Natural killer cell treated with Interleukin-12 subunit alpha and Interleukin-12 subunit beta and Interleukin-15 and Interleukin-18, amount 100 ng/mL, for 72 hours (primary cell): ENCODE results near the gene PRDX3. TPM values are rescaled to one million over a fixed set of nuclear protein-coding genes. Genes with fewer than 3 reads are reported as not detected.

Source experiments
- ATAC-seq, 2 donors: fragments of 150-1000 bp; cut with Tn5 transposase in 1 of 2; sonication (Bioruptor Pico), chemical (Tn5 transposase) in 1 of 2; 2 replicates each; pipeline ENCODE4 v1.10.0; 2021
- DNase-seq: peaks from one replicate; pipeline ENCODE4 v3.0.0; 2022; ENCODE audit warnings: low spot score
- H3K27ac Mint-ChIP-seq, 2 donors: 1 replicate in 1 of 2; 2 replicates in 1 of 2; pipeline ENCODE4 v1.8.0; 2022; ENCODE audit warnings: mixed read lengths in 2 of 2, mild to moderate bottlenecking in 1 of 2, moderate library complexity in 1 of 2
- H3K27me3 Mint-ChIP-seq, 2 donors: 1 replicate in 1 of 2; 2 replicates in 1 of 2; pipeline ENCODE4 v1.8.0; 2022; ENCODE audit warnings: mixed read lengths in 2 of 2
- H3K36me3 Mint-ChIP-seq: one replicate; pipeline ENCODE4 v1.8.0; 2022; ENCODE audit warnings: mixed read lengths
- H3K4me1 Mint-ChIP-seq, 2 donors: 1 replicate in 1 of 2; 2 replicates in 1 of 2; pipeline ENCODE4 v1.8.0; 2022; ENCODE audit warnings: low read depth in 2 of 2, mixed read lengths in 2 of 2, mild to moderate bottlenecking in 1 of 2
- H3K4me3 Mint-ChIP-seq: one replicate; pipeline ENCODE4 v1.8.0; 2022; ENCODE audit warnings: mixed read lengths
- H3K9me3 Mint-ChIP-seq: 2 replicates; pipeline ENCODE4 v1.8.0; 2022; ENCODE audit warnings: mixed read lengths
- total RNA-seq, 2 donors: library from RNA; stranded (reverse); gene quantifications; one replicate each; pipeline ENCODE4 v1.2.3, GENCODE V29; 2022

PRDX3 gene
- 100 to 1,000 TPM; 137 to 144 TPM for total RNA-seq

DNA sequence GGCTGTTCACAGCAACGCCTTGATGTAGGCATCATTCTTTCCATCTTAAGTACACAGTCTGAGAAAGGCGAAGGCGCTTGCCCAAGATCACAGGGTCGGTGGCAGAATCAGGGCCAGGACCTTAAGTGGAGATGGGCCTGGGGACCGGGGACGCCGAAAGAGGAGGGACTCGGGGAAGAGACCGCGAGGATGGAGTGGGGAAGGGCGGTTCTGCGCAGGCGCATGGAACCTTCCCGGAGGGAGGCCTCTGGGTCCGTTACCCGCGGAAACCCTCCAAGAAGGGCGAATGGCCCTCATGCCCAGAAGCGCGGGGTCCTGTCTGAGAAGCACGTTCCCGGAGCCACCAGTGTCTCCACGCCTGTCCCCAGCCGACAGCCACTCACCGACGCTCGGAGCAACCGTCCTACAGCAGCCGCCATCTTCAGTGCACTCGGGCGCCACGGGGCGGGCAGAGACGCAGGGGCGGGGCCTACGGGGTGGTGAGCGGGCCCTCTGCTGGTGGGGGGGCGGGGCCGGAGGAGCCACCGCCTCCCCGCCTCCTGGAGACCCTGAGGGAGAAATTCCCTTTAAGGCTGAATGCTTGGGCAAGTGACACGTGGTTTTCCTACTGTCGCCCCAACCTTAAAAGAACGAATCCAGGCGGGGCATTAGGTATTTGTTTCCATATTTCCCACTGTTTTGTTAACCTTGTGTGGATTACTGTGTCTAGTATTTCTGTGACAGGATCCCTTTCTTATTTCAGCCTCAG, at the start of gene PRDX3:
Gene PRDX3 (minus strand): TSS at position 441 of the 748 bp plus-strand sequence. CDS start 22 bp downstream, at position 419.
- Mint-ChIP-seq H3K9me3 (no peaks in the 10 kb centered on the region), H3K27me3 (no peaks in the 10 kb centered on the region), H3K27ac (peak within 1 kb of the TSS; percentile 98 to 99), H3K4me1 (peaks cover 26 to 36% of the 10 kb centered on the region in 2 donors), H3K4me3 (peak within 1 kb of the TSS; percentile 92), H3K36me3 (peaks cover 12% of the 10 kb centered on the region)
- peak; percentile 94 for DNase-seq
- peak; percentile 95 to 98 for ATAC-seq

DNA sequence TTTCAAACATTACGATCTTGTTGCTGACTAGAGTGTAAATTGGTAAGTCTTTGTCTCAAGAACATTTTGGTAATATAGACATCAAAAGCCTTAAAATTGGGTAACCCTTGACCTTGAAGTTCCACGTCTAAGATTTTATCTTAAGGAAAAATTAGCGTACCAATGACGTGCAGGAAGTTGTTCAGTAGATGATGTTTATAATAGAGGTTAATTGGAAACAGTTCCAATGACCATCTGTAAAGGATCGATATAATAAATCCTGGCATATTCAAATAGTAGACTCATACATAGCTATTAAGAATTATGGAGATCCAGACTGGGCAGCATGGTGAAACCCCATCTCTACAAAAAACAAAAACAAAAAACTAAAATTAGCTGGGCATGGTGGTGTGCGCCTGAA, 49.2 kb upstream of the PRDX3 start:
- Mint-ChIP-seq H3K4me3 (no peak overlapping the region), H3K27ac (no peak overlapping the region), H3K9me3 (no peaks in the 10 kb centered on the region), H3K36me3 (peaks cover 6% of the 10 kb centered on the region), H3K4me1 (peaks cover 19 to 29% of the 10 kb centered on the region in 2 donors), H3K27me3 (no peaks in the 10 kb centered on the region)
- no peak for ATAC-seq
- no peak for DNase-seq

DNA sequence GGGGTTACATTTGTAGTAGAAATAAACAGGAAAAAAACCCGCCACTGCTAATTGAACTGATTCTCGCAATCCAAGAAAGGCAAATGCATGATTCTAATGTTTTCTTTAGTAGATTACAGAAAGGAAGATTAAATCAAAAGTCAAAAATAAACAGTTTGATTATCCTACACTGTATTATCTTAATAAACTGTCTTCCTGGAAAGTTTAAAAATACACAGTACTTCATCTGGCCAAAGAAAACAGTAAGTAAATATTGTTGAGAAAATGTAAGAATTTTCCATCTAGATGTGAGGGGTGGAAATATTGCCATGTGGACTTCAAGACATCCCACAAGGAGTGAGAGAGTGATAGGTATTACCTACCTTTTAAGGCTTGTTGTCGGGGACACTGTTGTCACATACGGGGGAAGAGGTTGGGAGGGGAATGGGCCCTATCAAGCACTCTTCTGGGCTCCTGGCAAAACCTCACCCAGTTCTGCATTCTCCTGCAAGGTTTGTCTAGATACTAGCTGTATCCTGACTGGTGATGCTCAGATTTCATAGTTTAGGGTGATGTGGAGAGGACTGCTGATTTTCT, 46.6 kb upstream of the PRDX3 start:
- Mint-ChIP-seq H3K9me3 (no peaks in the 10 kb centered on the region), H3K36me3 (no peaks in the 10 kb centered on the region), H3K27ac (no peak overlapping the region), H3K4me3 (no peak overlapping the region), H3K27me3 (no peaks in the 10 kb centered on the region), H3K4me1 (peaks cover 12 to 23% of the 10 kb centered on the region in 2 donors)
- no peak for ATAC-seq
- DNase-seq = no peak

DNA sequence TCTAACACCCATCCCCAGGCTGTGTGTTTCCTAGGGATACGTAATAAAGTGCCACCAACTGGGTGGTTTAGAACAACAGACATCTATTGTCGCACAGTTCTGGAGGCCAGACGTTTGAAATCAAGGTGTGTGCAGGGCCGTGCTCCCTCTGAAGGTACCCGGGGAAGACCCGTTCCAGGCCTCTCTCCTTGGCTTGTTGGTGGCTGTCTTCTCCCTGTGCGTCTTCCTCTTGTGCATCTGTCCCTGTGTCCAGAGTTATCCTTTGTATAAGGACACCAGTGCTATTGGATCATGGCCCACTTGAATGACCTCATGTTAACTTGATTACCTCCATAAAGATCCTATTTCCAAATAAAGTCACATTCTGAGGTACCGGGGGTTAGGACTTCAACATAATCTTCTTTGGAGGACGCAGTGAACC, 44.4 kb upstream of the PRDX3 start:
- Mint-ChIP-seq H3K27ac (no peak overlapping the region), H3K4me1 (peaks cover 8 to 12% of the 10 kb centered on the region in 2 donors), H3K36me3 (no peaks in the 10 kb centered on the region), H3K4me3 (no peak overlapping the region), H3K27me3 (no peaks in the 10 kb centered on the region), H3K9me3 (no peaks in the 10 kb centered on the region)
- DNase-seq = no peak
- ATAC-seq = no peak

DNA sequence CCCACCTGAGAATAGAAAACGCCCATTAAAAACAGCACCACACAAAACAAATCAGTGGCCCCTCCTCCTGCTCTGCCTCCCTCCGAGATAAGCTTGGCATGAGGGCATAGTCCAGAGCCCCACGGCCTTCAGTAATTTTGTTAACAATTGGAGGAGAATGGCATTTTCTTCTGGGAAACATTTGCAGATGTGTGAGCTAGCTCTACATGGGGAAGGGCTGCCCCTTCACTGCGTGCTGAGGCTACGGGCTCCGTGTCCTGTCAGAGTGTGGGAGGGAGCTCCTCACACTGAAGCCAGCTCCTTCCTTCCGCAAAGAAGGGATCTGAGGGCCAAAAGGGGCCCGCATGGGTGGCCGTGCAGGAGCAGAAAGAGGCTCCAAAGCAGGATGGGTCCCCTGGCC, 43.9 kb upstream of the PRDX3 start:
- peaks cover 8 to 12% of the 10 kb centered on the region in 2 donors for H3K4me1 Mint-ChIP-seq

DNA sequence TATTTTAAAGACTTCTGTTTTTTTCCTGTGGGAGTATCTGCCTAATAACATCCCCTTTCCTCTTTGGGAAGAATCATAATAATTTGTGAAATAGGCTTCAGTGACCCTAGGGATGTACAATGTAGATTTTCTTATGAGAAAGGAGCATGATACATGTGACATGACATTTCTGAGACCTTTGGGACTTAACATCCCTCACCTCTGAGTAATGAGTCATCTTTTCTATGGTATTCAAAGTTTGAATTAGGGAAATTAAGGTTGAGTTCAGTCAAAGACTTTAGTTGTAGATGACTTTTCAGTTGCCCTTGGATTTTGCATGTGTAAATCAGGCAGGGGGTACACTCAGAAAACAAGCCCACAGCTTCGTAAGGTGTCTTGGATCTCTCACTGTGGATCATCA, 43.1 kb upstream of the PRDX3 start:
- Mint-ChIP-seq H3K36me3 (no peaks in the 10 kb centered on the region), H3K4me3 (no peak overlapping the region), H3K4me1 (peaks cover 8 to 12% of the 10 kb centered on the region in 2 donors), H3K9me3 (no peaks in the 10 kb centered on the region), H3K27ac (no peak overlapping the region), H3K27me3 (no peaks in the 10 kb centered on the region)
- ATAC-seq = no peak
- no peak for DNase-seq

More for the DNA sequence above, 43.9 kb upstream of the PRDX3 start:
- Mint-ChIP-seq H3K9me3 (no peaks in the 10 kb centered on the region), H3K4me3 (no peak overlapping the region), H3K27me3 (no peaks in the 10 kb centered on the region), H3K36me3 (no peaks in the 10 kb centered on the region), H3K27ac (no peak overlapping the region)
- no peak for ATAC-seq
- DNase-seq = no peak

DNA sequence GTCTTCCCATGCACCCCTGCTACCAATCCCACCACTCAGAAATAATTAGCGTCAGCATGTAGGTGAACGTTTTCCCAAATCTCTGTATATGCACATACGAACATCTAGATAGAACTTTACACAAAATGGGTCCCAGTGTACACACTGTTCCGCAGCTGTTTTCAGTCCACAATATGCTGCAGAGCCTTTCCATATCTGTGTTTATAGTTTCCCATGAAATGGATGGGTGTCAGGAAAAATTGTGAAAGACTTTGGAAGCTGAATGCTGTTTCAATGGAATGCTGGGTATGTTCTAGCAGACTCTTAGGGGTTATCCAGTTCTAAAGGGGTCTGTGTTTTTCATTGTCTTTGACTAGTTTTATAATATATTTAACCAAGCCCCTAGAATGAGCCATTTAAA, 42.6 kb upstream of the PRDX3 start:
- H3K27ac Mint-ChIP-seq = no peak overlapping the region
- no peaks in the 10 kb centered on the region for H3K36me3 Mint-ChIP-seq
- no peak for DNase-seq
- H3K4me1 Mint-ChIP-seq = peaks cover 8 to 12% of the 10 kb centered on the region in 2 donors
- no peaks in the 10 kb centered on the region for H3K27me3 Mint-ChIP-seq
- no peaks in the 10 kb centered on the region for H3K9me3 Mint-ChIP-seq
- no peak for ATAC-seq
- no peak overlapping the region for H3K4me3 Mint-ChIP-seq

DNA sequence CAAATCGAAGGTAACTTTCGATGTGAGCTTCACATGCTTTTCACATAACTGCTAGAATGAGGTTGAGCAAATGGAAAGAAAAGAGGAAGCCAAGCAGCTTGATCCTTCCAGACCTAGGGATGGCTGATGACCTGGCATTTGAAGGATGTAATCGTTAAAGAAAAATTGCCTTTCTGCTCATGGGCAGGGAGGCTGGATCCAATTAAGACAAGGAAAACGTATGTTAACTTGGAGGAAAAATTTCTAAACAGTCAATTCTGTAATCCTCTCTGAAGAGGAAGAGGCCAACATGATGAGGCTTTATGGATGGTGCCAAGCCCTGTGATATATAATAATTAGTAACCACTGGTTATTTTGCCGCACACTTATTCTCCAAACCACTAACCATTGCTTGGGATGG, 41.3 kb upstream of the PRDX3 start:
- Mint-ChIP-seq H3K27ac (no peak overlapping the region), H3K9me3 (no peaks in the 10 kb centered on the region), H3K36me3 (no peaks in the 10 kb centered on the region), H3K27me3 (no peaks in the 10 kb centered on the region), H3K4me3 (no peak overlapping the region), H3K4me1 (peaks cover 8 to 13% of the 10 kb centered on the region in 2 donors)
- ATAC-seq (no peak), DNase-seq (no peak)

DNA sequence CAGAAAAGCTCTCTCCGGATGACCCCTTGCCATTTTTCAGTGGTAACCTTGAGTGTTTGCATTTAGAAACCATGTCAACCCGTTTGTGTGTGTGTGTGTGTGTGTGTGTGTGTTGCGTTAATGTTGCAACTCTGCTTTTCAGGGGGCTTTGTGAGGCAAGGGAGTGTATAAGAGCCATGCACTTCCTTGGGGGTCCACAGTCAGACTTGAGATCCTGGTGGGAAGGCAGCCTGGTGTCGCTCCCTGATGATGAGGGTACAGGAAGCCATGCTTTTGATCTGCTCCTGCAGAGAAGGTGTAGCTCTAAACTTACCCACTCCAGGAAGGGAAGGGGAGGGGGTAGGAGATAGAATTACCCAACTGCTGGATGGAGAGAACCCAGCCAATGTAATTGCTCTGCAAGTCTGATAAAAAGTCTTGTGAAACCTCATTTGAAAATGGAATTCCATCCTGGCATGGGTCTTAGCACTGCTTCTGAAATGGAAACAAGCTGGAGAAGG, 39.4 kb upstream of the PRDX3 start:
- Mint-ChIP-seq H3K9me3 (no peaks in the 10 kb centered on the region), H3K4me1 (peaks cover 17 to 24% of the 10 kb centered on the region in 2 donors), H3K27me3 (no peaks in the 10 kb centered on the region), H3K36me3 (no peaks in the 10 kb centered on the region), H3K27ac (no peak overlapping the region), H3K4me3 (no peak overlapping the region)
- ATAC-seq = no peak
- DNase-seq = no peak

DNA sequence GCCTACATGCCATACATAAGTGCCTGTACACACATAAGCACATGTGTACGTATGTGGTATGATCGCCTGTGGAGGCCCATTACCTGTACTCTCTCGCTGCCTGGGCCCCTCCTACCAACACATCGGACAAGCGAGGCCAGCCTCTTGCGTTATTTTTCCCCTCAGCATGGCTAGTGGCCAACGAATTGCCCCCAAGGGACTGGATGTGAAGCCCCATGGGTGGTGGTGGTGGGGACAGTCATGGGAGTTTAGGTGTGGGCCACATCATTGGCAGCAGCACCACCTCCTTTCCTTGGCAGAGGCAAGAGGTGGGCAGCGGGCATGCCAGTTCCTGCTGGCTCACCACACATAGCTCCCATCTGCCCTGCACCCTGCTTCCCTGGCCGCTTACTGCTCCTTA, 38.8 kb upstream of the PRDX3 start:
- DNase-seq (no peak), ATAC-seq (no peak)
- no peaks in the 10 kb centered on the region for H3K36me3 Mint-ChIP-seq
- H3K9me3 Mint-ChIP-seq = no peaks in the 10 kb centered on the region
- H3K27ac Mint-ChIP-seq = no peak overlapping the region
- no peak overlapping the region for H3K4me3 Mint-ChIP-seq
- peaks cover 19 to 26% of the 10 kb centered on the region in 2 donors for H3K4me1 Mint-ChIP-seq
- H3K27me3 Mint-ChIP-seq = no peaks in the 10 kb centered on the region

DNA sequence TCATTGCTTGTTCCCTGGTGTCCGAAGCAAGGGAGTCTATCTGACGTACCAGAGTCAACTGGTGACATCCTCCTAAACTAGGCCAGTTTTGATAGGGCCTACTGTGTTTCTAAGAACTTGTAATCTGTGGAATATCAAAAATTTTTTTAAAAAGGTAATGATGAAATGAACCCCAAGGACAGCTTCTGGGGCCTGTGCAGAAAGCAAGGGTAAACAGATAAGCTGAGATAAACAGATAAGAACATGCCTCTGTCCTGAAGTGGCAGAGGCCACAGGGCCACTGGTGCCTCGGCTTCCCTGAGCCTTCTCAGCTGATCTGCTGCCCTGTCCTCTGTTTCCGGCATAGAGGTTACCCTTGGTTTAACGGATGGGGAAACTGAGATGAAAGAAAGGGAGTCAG, 37.5 kb upstream of the PRDX3 start:
- Mint-ChIP-seq H3K27me3 (no peaks in the 10 kb centered on the region), H3K27ac (no peak overlapping the region), H3K36me3 (no peaks in the 10 kb centered on the region), H3K4me1 (peaks cover 23 to 30% of the 10 kb centered on the region in 2 donors), H3K9me3 (no peaks in the 10 kb centered on the region), H3K4me3 (no peak overlapping the region)
- ATAC-seq (peak in 1 of 2 donors; percentile 56), DNase-seq (no peak)

DNA sequence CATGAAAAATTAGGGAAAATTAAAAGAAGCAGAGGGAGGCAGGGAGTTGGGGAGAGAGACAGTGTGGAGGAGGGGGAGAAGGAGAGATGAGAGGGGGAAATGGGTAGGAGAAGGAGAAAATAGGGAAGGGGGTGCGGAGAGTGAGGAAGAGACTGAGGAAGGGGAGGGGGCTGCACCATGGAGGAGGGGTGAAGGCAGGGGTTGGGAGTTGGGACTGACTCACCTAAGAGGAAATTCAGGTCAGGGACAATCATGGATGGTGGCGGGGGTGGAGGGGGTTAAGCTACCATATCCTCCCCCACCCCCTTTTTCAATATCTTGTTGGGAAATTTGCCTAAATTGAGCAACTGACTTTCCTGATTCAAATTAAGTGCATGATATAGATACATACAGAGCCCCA, 36.8 kb upstream of the PRDX3 start:
- Mint-ChIP-seq H3K4me1 (peaks cover 25 to 36% of the 10 kb centered on the region in 2 donors), H3K27me3 (no peaks in the 10 kb centered on the region), H3K9me3 (no peaks in the 10 kb centered on the region), H3K4me3 (no peak overlapping the region), H3K36me3 (no peaks in the 10 kb centered on the region), H3K27ac (no peak overlapping the region)
- no peak for DNase-seq
- ATAC-seq = no peak

DNA sequence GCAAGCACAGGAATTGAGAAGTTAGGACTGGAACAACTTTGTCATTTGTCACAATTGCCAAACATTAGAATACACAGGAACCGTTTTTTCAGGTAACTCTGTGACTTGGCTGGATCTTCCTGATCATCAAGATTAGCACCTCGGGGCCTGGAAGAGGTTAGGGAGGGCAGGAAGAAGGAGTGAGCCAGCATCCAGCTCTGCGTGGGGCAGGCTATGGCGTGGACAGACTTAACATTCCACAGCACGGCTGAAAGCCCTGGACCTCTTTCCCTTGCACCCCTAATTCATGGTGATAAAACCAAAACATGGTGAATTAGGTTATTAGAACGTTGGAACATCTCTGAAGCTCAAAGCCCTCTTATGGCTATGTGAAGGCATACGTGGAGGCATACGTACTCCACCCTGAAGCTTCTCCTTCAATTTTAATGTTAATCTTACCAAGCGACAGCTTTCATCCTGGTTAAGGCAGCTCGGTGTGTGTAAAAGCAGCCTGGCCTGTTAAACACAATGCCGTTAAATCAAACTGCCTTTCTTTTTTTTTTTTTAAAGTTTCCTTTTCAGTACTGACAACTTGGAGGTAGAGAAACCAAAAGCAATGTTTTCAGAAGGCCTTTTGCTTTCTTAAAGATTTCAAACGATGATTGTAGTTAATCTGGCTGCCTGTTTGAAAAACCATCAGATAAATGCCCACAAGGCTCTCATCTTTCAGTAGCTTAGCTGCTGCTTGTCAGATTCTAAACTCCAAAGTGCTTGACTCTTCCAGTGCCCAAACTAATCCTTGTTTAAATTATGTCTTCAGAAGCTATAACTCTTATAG, 33.2 kb upstream of the PRDX3 start:
- Mint-ChIP-seq H3K4me1 (peaks cover 43 to 59% of the 10 kb centered on the region in 2 donors), H3K27ac (peak overlapping the region; percentile 87 to 94), H3K36me3 (no peaks in the 10 kb centered on the region), H3K4me3 (peak overlapping the region; percentile 76), H3K27me3 (no peaks in the 10 kb centered on the region), H3K9me3 (no peaks in the 10 kb centered on the region)
- ATAC-seq (no peak), DNase-seq (no peak)

DNA sequence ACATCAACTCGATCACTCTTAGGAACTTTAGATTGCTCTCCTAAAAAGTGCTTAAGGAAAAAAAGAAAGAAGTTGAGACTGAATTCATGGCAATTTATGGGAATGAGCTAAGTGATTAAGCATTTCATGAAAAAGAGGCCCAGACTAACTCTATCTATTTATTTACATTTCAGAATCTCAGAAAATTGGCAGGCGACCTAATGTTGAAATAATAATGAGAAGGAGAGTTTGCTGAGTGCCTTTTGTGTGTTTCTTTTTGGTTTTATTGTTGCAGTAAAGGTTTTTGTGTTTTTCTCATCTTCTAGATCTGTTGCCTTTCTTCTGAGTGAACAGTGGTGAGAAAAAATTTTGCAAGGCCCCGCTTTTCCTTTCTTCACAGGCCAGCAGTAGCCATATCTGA, 32.6 kb upstream of the PRDX3 start:
- Mint-ChIP-seq H3K27ac (peak overlapping the region; percentile 87 to 94), H3K9me3 (no peaks in the 10 kb centered on the region)

More for the DNA sequence above, 32.6 kb upstream of the PRDX3 start:
- H3K4me3 Mint-ChIP-seq = peak overlapping the region; percentile 76
- H3K36me3 Mint-ChIP-seq = no peaks in the 10 kb centered on the region
- ATAC-seq = no peak
- DNase-seq = no peak
- peaks cover 45 to 63% of the 10 kb centered on the region in 2 donors for H3K4me1 Mint-ChIP-seq
- H3K27me3 Mint-ChIP-seq = no peaks in the 10 kb centered on the region
